ENCODE results near the gene TRRAP.

Gene TRRAP

GRCh38 chr7:98907570-98907969 lies 29.2 kb downstream of the TRRAP start:
- Mint-ChIP-seq H3K9me3 (no peaks in the 10 kb centered on the region), H3K4me1 (no peaks in the 10 kb centered on the region), H3K27me3 (ENCODE audit: low read depth, poor library complexity) (peaks cover 4% of the 10 kb centered on the region), H3K27ac (peak overlapping the region; percentile 48), H3K4me3 (no peak overlapping the region), H3K36me3 (ENCODE audit: low read depth) (peaks cover 92% of the 10 kb centered on the region)
- no peak for TF ChIP-seq CTCF (IDR thresholded peaks at IDR 0.05)
- no peak for DNase-seq

- TF ChIP-seq CTCF (IDR thresholded peaks at IDR 0.05) = no peak
- H3K4me1 Mint-ChIP-seq = no peaks in the 10 kb centered on the region
- DNase-seq = no peak
- H3K27ac Mint-ChIP-seq = no peak overlapping the region
- H3K9me3 Mint-ChIP-seq = no peaks in the 10 kb centered on the region
- no peak overlapping the region for H3K4me3 Mint-ChIP-seq
- H3K27me3 Mint-ChIP-seq (ENCODE audit: low read depth, poor library complexity) = peaks cover 4% of the 10 kb centered on the region
- peaks cover 92% of the 10 kb centered on the region for H3K36me3 Mint-ChIP-seq (ENCODE audit: low read depth)
Observed at GRCh38 chr7:98908585-98908984, 30.3 kb downstream of the TRRAP start.

- H3K4me1 Mint-ChIP-seq = no peaks in the 10 kb centered on the region
- peaks cover 4% of the 10 kb centered on the region for H3K27me3 Mint-ChIP-seq (ENCODE audit: low read depth, poor library complexity)
- H3K27ac Mint-ChIP-seq = no peak overlapping the region
- no peak for TF ChIP-seq CTCF (IDR thresholded peaks at IDR 0.05)
- H3K9me3 Mint-ChIP-seq = no peaks in the 10 kb centered on the region
- no peak overlapping the region for H3K4me3 Mint-ChIP-seq
- peaks cover 88% of the 10 kb centered on the region for H3K36me3 Mint-ChIP-seq (ENCODE audit: low read depth)
- no peak for DNase-seq
Observed at GRCh38 chr7:98909487-98909886, 31.2 kb downstream of the TRRAP start.

- no peak for TF ChIP-seq CTCF (IDR thresholded peaks at IDR 0.05)
- no peaks in the 10 kb centered on the region for H3K4me1 Mint-ChIP-seq
- DNase-seq = no peak
- no peak overlapping the region for H3K27ac Mint-ChIP-seq
- H3K4me3 Mint-ChIP-seq = no peak overlapping the region
- H3K36me3 Mint-ChIP-seq (ENCODE audit: low read depth) = peaks cover 82% of the 10 kb centered on the region
- no peaks in the 10 kb centered on the region for H3K9me3 Mint-ChIP-seq
- H3K27me3 Mint-ChIP-seq (ENCODE audit: low read depth, poor library complexity) = peaks cover 2% of the 10 kb centered on the region
Observed at GRCh38 chr7:98910427-98910826, 32.1 kb downstream of the TRRAP start.

- Mint-ChIP-seq H3K4me3 (no peak overlapping the region), H3K27ac (peak overlapping the region; percentile 50), H3K9me3 (no peaks in the 10 kb centered on the region), H3K27me3 (ENCODE audit: low read depth, poor library complexity) (no peaks in the 10 kb centered on the region), H3K36me3 (ENCODE audit: low read depth) (peaks cover 83% of the 10 kb centered on the region), H3K4me1 (no peaks in the 10 kb centered on the region)
- TF ChIP-seq CTCF (IDR thresholded peaks at IDR 0.05) = no peak
- DNase-seq = no peak
Observed at GRCh38 chr7:98911916-98912315, 33.6 kb downstream of the TRRAP start.

- H3K4me3 Mint-ChIP-seq = no peak overlapping the region
- DNase-seq = no peak
- no peak overlapping the region for H3K27ac Mint-ChIP-seq
- H3K9me3 Mint-ChIP-seq = no peaks in the 10 kb centered on the region
- peaks cover 79% of the 10 kb centered on the region for H3K36me3 Mint-ChIP-seq (ENCODE audit: low read depth)
- TF ChIP-seq CTCF (IDR thresholded peaks at IDR 0.05) = no peak
- H3K4me1 Mint-ChIP-seq = no peaks in the 10 kb centered on the region
- no peaks in the 10 kb centered on the region for H3K27me3 Mint-ChIP-seq (ENCODE audit: low read depth, poor library complexity)
Observed at GRCh38 chr7:98913026-98913425, 34.7 kb downstream of the TRRAP start.
